ENCODE data around the gene ALPL. TPM values are rescaled to one million over a fixed set of nuclear protein-coding genes. Genes with fewer than 3 reads are reported as not detected.

The ALPL gene
- total and polyA plus RNA-seq, 9 of the 15 experiments (the other 6 are each of a cell fraction or from before 2014, with no cell fraction given) = 0.04 to 0.38 (median 0.18) TPM; not detected in 4

DNA sequence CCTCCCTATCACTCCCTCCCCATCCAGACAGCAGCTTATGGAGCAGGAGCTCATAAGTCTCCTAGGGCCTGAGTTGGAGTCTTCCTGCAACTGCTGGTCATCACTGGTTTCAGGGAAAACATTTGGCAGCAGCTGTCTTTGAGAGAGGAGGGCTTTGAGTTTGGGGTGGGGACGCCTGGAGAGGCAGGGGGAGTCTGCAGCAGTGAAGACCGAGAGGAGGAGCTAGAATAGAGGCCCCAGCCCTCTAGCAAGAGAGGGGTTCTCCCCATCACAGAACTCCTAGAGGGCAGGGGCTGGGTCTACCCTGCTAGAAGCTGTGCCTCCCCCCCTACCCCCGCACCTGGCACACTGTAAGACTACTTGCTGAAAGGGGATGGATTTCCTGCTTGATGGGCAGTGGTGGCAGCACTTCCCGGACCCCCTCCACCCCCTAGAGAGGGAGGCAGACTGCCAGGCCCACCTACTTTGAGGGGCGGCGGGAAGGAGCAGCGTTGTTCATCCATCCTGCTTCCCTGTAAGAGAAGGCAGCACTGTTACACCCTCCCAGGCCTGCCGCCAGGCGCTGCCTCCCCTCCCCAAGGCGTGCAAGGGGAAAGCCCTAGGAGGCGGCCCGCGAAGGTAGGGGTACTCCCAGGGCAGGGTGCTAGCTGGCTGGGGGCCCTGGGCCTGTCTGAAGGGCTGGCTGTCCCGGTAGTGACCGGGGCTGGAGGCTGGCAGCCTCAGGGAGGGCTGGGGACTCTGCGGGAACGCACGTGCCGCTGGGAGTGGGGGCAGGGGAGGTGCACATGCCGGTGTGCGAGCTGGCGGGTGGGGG, 109.5 kb downstream of the ALPL start (continued):
- TF ChIP-seq, protein P1, sequence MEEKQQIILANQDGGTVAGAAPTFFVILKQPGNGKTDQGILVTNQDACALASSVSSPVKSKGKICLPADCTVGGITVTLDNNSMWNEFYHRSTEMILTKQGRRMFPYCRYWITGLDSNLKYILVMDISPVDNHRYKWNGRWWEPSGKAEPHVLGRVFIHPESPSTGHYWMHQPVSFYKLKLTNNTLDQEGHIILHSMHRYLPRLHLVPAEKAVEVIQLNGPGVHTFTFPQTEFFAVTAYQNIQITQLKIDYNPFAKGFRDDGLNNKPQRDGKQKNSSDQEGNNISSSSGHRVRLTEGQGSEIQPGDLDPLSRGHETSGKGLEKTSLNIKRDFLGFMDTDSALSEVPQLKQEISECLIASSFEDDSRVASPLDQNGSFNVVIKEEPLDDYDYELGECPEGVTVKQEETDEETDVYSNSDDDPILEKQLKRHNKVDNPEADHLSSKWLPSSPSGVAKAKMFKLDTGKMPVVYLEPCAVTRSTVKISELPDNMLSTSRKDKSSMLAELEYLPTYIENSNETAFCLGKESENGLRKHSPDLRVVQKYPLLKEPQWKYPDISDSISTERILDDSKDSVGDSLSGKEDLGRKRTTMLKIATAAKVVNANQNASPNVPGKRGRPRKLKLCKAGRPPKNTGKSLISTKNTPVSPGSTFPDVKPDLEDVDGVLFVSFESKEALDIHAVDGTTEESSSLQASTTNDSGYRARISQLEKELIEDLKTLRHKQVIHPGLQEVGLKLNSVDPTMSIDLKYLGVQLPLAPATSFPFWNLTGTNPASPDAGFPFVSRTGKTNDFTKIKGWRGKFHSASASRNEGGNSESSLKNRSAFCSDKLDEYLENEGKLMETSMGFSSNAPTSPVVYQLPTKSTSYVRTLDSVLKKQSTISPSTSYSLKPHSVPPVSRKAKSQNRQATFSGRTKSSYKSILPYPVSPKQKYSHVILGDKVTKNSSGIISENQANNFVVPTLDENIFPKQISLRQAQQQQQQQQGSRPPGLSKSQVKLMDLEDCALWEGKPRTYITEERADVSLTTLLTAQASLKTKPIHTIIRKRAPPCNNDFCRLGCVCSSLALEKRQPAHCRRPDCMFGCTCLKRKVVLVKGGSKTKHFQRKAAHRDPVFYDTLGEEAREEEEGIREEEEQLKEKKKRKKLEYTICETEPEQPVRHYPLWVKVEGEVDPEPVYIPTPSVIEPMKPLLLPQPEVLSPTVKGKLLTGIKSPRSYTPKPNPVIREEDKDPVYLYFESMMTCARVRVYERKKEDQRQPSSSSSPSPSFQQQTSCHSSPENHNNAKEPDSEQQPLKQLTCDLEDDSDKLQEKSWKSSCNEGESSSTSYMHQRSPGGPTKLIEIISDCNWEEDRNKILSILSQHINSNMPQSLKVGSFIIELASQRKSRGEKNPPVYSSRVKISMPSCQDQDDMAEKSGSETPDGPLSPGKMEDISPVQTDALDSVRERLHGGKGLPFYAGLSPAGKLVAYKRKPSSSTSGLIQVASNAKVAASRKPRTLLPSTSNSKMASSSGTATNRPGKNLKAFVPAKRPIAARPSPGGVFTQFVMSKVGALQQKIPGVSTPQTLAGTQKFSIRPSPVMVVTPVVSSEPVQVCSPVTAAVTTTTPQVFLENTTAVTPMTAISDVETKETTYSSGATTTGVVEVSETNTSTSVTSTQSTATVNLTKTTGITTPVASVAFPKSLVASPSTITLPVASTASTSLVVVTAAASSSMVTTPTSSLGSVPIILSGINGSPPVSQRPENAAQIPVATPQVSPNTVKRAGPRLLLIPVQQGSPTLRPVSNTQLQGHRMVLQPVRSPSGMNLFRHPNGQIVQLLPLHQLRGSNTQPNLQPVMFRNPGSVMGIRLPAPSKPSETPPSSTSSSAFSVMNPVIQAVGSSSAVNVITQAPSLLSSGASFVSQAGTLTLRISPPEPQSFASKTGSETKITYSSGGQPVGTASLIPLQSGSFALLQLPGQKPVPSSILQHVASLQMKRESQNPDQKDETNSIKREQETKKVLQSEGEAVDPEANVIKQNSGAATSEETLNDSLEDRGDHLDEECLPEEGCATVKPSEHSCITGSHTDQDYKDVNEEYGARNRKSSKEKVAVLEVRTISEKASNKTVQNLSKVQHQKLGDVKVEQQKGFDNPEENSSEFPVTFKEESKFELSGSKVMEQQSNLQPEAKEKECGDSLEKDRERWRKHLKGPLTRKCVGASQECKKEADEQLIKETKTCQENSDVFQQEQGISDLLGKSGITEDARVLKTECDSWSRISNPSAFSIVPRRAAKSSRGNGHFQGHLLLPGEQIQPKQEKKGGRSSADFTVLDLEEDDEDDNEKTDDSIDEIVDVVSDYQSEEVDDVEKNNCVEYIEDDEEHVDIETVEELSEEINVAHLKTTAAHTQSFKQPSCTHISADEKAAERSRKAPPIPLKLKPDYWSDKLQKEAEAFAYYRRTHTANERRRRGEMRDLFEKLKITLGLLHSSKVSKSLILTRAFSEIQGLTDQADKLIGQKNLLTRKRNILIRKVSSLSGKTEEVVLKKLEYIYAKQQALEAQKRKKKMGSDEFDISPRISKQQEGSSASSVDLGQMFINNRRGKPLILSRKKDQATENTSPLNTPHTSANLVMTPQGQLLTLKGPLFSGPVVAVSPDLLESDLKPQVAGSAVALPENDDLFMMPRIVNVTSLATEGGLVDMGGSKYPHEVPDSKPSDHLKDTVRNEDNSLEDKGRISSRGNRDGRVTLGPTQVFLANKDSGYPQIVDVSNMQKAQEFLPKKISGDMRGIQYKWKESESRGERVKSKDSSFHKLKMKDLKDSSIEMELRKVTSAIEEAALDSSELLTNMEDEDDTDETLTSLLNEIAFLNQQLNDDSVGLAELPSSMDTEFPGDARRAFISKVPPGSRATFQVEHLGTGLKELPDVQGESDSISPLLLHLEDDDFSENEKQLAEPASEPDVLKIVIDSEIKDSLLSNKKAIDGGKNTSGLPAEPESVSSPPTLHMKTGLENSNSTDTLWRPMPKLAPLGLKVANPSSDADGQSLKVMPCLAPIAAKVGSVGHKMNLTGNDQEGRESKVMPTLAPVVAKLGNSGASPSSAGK (IDR thresholded peaks at IDR 0.05) = no peak; the same call in 1 of the 2 replicates
- no peak for TF ChIP-seq HMG20A (CRISPR knock-in tag; conservative IDR thresholded peaks at IDR 0.05)
- TF ChIP-seq, protein P2, sequence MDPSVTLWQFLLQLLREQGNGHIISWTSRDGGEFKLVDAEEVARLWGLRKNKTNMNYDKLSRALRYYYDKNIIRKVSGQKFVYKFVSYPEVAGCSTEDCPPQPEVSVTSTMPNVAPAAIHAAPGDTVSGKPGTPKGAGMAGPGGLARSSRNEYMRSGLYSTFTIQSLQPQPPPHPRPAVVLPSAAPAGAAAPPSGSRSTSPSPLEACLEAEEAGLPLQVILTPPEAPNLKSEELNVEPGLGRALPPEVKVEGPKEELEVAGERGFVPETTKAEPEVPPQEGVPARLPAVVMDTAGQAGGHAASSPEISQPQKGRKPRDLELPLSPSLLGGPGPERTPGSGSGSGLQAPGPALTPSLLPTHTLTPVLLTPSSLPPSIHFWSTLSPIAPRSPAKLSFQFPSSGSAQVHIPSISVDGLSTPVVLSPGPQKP (CRISPR knock-in tag; IDR thresholded peaks at IDR 0.05) = no peak
- TF ChIP-seq, protein P3, sequence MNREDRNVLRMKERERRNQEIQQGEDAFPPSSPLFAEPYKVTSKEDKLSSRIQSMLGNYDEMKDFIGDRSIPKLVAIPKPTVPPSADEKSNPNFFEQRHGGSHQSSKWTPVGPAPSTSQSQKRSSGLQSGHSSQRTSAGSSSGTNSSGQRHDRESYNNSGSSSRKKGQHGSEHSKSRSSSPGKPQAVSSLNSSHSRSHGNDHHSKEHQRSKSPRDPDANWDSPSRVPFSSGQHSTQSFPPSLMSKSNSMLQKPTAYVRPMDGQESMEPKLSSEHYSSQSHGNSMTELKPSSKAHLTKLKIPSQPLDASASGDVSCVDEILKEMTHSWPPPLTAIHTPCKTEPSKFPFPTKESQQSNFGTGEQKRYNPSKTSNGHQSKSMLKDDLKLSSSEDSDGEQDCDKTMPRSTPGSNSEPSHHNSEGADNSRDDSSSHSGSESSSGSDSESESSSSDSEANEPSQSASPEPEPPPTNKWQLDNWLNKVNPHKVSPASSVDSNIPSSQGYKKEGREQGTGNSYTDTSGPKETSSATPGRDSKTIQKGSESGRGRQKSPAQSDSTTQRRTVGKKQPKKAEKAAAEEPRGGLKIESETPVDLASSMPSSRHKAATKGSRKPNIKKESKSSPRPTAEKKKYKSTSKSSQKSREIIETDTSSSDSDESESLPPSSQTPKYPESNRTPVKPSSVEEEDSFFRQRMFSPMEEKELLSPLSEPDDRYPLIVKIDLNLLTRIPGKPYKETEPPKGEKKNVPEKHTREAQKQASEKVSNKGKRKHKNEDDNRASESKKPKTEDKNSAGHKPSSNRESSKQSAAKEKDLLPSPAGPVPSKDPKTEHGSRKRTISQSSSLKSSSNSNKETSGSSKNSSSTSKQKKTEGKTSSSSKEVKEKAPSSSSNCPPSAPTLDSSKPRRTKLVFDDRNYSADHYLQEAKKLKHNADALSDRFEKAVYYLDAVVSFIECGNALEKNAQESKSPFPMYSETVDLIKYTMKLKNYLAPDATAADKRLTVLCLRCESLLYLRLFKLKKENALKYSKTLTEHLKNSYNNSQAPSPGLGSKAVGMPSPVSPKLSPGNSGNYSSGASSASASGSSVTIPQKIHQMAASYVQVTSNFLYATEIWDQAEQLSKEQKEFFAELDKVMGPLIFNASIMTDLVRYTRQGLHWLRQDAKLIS (CRISPR knock-in tag; IDR thresholded peaks at IDR 0.05) = no peak
- TF ChIP-seq, protein P4, sequence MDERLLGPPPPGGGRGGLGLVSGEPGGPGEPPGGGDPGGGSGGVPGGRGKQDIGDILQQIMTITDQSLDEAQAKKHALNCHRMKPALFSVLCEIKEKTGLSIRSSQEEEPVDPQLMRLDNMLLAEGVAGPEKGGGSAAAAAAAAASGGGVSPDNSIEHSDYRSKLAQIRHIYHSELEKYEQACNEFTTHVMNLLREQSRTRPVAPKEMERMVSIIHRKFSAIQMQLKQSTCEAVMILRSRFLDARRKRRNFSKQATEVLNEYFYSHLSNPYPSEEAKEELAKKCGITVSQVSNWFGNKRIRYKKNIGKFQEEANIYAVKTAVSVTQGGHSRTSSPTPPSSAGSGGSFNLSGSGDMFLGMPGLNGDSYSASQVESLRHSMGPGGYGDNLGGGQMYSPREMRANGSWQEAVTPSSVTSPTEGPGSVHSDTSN (CRISPR knock-in tag; IDR thresholded peaks at IDR 0.05; ENCODE audit: low read depth) = no peak
- TF ChIP-seq, protein P4 (tag; conservative IDR thresholded peaks at IDR 0.05; ENCODE audit: low read depth) = no peak
